ENCODE measurements around the gene TTC13.

DNA sequence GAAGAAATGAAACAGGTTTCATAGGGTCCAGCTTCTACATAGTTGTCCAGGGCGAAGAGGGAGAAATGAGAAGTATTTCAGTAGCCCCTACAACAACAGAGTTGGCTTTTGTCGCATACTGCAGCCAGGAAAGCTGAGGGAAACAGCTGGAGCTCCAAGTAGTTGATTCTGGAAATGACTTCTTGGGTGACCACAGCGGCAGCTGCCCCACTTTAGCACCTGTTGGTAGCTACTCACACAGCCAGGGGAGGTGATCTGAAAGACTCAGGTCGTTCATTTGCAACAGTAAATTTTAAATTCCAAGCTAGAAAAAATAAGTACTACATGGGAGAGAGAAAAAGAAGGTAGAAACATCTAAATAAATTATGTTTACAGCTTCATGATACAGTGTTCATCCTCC is 2.3 kb downstream of the TTC13 start:
- TF ChIP-seq POLR2A (IDR thresholded peaks at IDR 0.05) = no peak
- TF ChIP-seq, protein P1, sequence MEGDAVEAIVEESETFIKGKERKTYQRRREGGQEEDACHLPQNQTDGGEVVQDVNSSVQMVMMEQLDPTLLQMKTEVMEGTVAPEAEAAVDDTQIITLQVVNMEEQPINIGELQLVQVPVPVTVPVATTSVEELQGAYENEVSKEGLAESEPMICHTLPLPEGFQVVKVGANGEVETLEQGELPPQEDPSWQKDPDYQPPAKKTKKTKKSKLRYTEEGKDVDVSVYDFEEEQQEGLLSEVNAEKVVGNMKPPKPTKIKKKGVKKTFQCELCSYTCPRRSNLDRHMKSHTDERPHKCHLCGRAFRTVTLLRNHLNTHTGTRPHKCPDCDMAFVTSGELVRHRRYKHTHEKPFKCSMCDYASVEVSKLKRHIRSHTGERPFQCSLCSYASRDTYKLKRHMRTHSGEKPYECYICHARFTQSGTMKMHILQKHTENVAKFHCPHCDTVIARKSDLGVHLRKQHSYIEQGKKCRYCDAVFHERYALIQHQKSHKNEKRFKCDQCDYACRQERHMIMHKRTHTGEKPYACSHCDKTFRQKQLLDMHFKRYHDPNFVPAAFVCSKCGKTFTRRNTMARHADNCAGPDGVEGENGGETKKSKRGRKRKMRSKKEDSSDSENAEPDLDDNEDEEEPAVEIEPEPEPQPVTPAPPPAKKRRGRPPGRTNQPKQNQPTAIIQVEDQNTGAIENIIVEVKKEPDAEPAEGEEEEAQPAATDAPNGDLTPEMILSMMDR (IDR thresholded peaks at IDR 0.05) = no peak
